HCT116 (cell line): ENCODE data around the gene SNRNP200. TPM values are rescaled to one million over a fixed set of nuclear protein-coding genes. Genes with fewer than 3 reads are reported as not detected.

Experiments
- ATAC-seq: fragments of 200-7000 bp; cut with Tn5 transposase; 2 replicates; pipeline ENCODE4 v1.9.1; 2020; ENCODE audit warnings: mild to moderate bottlenecking, moderate library complexity
- BruUV-seq: library from RNA; stranded (reverse); fragments of 400-500 nt; replicated peaks from 2 replicates; lab custom pipeline; 2021; lab: Mats Ljungman, UMichigan
- CTCF ChIA-PET: fragments of 300-600 bp; sonication (Branson Sonifier 250); formaldehyde crosslinking; loops from one replicate; lab custom pipeline; 2021; ENCODE audit warnings: antibody characterized with exemption; lab: Charles Lee
- POLR2A ChIA-PET: fragments of 300-600, 350-600 bp; sonication (Branson Sonifier 250); formaldehyde crosslinking; loops from one replicate; lab custom pipeline; 2021; ENCODE audit warnings: antibody characterized with exemption; lab: Charles Lee
- RAD21 ChIA-PET, 2 experiments: fragments of 300-600 bp; sonication (Branson Sonifier 250); formaldehyde crosslinking; loops; one replicate each; lab custom pipeline; 2023; ENCODE audit warnings: low total read pairs in 2 of 2; ENCODE audit not compliant: uncharacterized antibody in 2 of 2, unreplicated experiment in 2 of 2, low non-redundant PET in 1 of 2; lab: Charles Lee
- DNase-seq: peaks from one replicate; pipeline ENCODE4 v3.0.0-alpha.2; 2010; ENCODE audit warnings: low read depth, low spot score
- H2AFZ ChIP-seq: fragments of 200-600 bp; shearing (Covaris generic), sonication (generic); 2 replicates; pipeline ENCODE4 v1.6.1; 2017; ENCODE audit warnings: low read depth, mixed run types, mixed read lengths, antibody characterized with exemption, low read length; ENCODE audit not compliant: poor library complexity, severe bottlenecking
- H3K27ac ChIP-seq: 2 replicates; pipeline ENCODE4 v1.5.1; 2012; ENCODE audit warnings: low read depth, low read length
- H3K27me3 ChIP-seq: fragments of 200-600 bp; sonication (generic); 2 replicates; pipeline ENCODE4 v1.6.1; 2016; ENCODE audit warnings: mixed run types, low read length, mixed read lengths; ENCODE audit not compliant: insufficient read depth
- H3K36me3 ChIP-seq, 2 experiments: fragments of 200-500 bp in 1 of 2; fragments of 200-600 bp in 1 of 2; sonication (Bioruptor generic) in 1 of 2; sonication (generic) in 1 of 2; 2 replicates each; pipeline versions ENCODE4 v1.5.1 to v1.6.1; 2014 to 2016; ENCODE audit warnings: low read length in 2 of 2, inconsistent platforms in 1 of 2, mixed read lengths in 1 of 2, mixed run types in 1 of 2; ENCODE audit not compliant: insufficient read depth in 2 of 2, control insufficient read depth in 1 of 2
- H3K4me1 ChIP-seq, 2 experiments: fragments of 200-600 bp in 1 of 2; sonication (generic) in 1 of 2; 2 replicates each; pipeline versions ENCODE4 v1.5.1 to v1.6.1; 2012 to 2017; ENCODE audit warnings: low read length in 2 of 2, inconsistent platforms in 1 of 2, mild to moderate bottlenecking in 1 of 2, mixed read lengths in 1 of 2, mixed run types in 1 of 2, moderate library complexity in 1 of 2; ENCODE audit not compliant: insufficient read depth in 2 of 2, control insufficient read depth in 1 of 2
- H3K4me2 ChIP-seq: fragments of 200-600 bp; sonication (generic); 2 replicates; pipeline ENCODE4 v1.6.1; 2017; ENCODE audit warnings: mixed run types, low read length, mixed read lengths
- H3K4me3 ChIP-seq, 2 experiments: fragments of 200-600 bp in 1 of 2; sonication (generic) in 1 of 2; replicated peaks in 1 of 2; 2 replicates each; pipeline ENCODE4 v1.5.1; 2011 to 2016; ENCODE audit warnings: low read length in 2 of 2, control low read depth in 1 of 2, low read depth in 1 of 2, mild to moderate bottlenecking in 1 of 2, mixed read lengths in 1 of 2, mixed run types in 1 of 2
- H3K79me2 ChIP-seq: fragments of 200-600 bp; sonication (generic); 2 replicates; pipeline ENCODE4 v1.6.1; 2017; ENCODE audit warnings: mild to moderate bottlenecking, mixed run types, low read length, moderate library complexity, mixed read lengths; ENCODE audit not compliant: insufficient read depth
- H3K9ac ChIP-seq: fragments of 200-600 bp; sonication (generic); 2 replicates; pipeline ENCODE4 v1.6.1; 2016; ENCODE audit warnings: low read length, mixed read lengths
- H3K9me2 ChIP-seq: fragments of 200-600 bp; sonication (generic), shearing (Covaris generic); 2 replicates; pipeline ENCODE4 v1.6.1; 2017; ENCODE audit warnings: mixed run types, mild to moderate bottlenecking, moderate library complexity; ENCODE audit not compliant: insufficient read depth
- H3K9me3 ChIP-seq, 2 experiments: fragments of 200-500 bp in 1 of 2; fragments of 200-600 bp in 1 of 2; sonication (Bioruptor generic) in 1 of 2; sonication (generic) in 1 of 2; 2 replicates each; pipeline ENCODE4 v1.6.1; 2014 to 2017; ENCODE audit warnings: low read length in 2 of 2, mixed read lengths in 2 of 2, inconsistent platforms in 1 of 2, low read depth in 1 of 2, mild to moderate bottlenecking in 1 of 2, mixed run types in 1 of 2, moderate library complexity in 1 of 2; ENCODE audit not compliant: control insufficient read depth in 1 of 2, insufficient read depth in 1 of 2
- H4K20me1 ChIP-seq: fragments of 200-600 bp; sonication (generic), shearing (Covaris generic); 2 replicates; pipeline ENCODE4 v1.6.1; 2017; ENCODE audit warnings: mixed run types, mild to moderate bottlenecking, moderate library complexity; ENCODE audit not compliant: insufficient read depth
- CBX3 ChIP-seq: IDR thresholded peaks from 2 replicates; pipeline ENCODE4 v1.6.1; 2012; ENCODE audit warnings: low read depth
- CEBPB ChIP-seq: IDR thresholded peaks from 2 replicates; pipeline ENCODE4 v1.6.1; 2012; ENCODE audit warnings: low read depth
- EGR1 ChIP-seq: IDR thresholded peaks from 2 replicates; pipeline ENCODE4 v1.6.1; 2012; ENCODE audit warnings: low read depth
- ELF1 ChIP-seq: IDR thresholded peaks from 2 replicates; pipeline ENCODE4 v1.6.1; 2012; ENCODE audit warnings: low read depth, borderline replicate concordance
- EZH2 ChIP-seq: fragments of 200-600 bp; sonication (generic); IDR thresholded peaks from 2 replicates; pipeline ENCODE4 v1.6.1; 2017; ENCODE audit warnings: antibody characterized with exemption, mixed run types
- FOSL1 ChIP-seq: IDR thresholded peaks from 2 replicates; pipeline ENCODE4 v1.6.1; 2012; ENCODE audit warnings: low read depth
- JUND ChIP-seq: IDR thresholded peaks from 2 replicates; pipeline ENCODE4 v1.6.1; 2012
- POLR2A ChIP-seq: IDR thresholded peaks from 2 replicates; pipeline ENCODE4 v1.7.0; 2011; ENCODE audit warnings: borderline replicate concordance; ENCODE audit not compliant: insufficient read depth, insufficient read length; ENCODE audit errors: extremely low read depth
- POLR2AphosphoS5 ChIP-seq: IDR thresholded peaks from 2 replicates; pipeline ENCODE4 v1.6.1; 2011; ENCODE audit warnings: mild to moderate bottlenecking, low read depth, low read length, moderate library complexity
- SIN3A ChIP-seq: IDR thresholded peaks from 2 replicates; pipeline ENCODE4 v1.6.1; 2012; ENCODE audit warnings: low read depth
- SP1 ChIP-seq: IDR thresholded peaks from 2 replicates; pipeline ENCODE4 v1.6.1; 2012; ENCODE audit warnings: low read depth
- SRF ChIP-seq: IDR thresholded peaks from 2 replicates; pipeline ENCODE4 v1.6.1; 2012; ENCODE audit warnings: low read depth
- TCF7L2 ChIP-seq: IDR thresholded peaks from 2 replicates; pipeline ENCODE4 v1.7.0; 2011; ENCODE audit warnings: borderline replicate concordance, inconsistent platforms; ENCODE audit not compliant: insufficient read depth, insufficient read length; ENCODE audit errors: extremely low read depth
- YY1 ChIP-seq: IDR thresholded peaks from 2 replicates; pipeline ENCODE4 v1.6.1; 2011; ENCODE audit warnings: low read length, low read depth, moderate library complexity, mild to moderate bottlenecking; ENCODE audit not compliant: insufficient replicate concordance; ENCODE audit errors: extremely low read depth
- ZFX ChIP-seq: fragments of 450-650 bp; IDR thresholded peaks from 2 replicates; pipeline ENCODE4 v1.6.1; 2017
- ZNF274 ChIP-seq: fragments of 200-500 bp; sonication (Bioruptor generic); IDR thresholded peaks from 2 replicates; pipeline ENCODE4 v1.6.1; 2014; ENCODE audit warnings: mild to moderate bottlenecking, low read depth, low read length, inconsistent platforms
- intact Hi-C: fragments of 100-400 bp; cut with micrococcal nuclease; formaldehyde crosslinking; loops from 2 replicates; pipeline ENCODE4 v1.10.0; 2022
- total RNA-seq: library from RNA; stranded (reverse); gene quantifications from one replicate; pipeline ENCODE4 v1.2.1, GENCODE V29; 2021; ENCODE audit not compliant: unreplicated experiment
- TF ChIP-seq, protein P1 (sequence below): IDR thresholded peaks from 2 replicates; pipeline ENCODE4 v1.6.1; 2012; ENCODE audit warnings: low read depth
- TF ChIP-seq, protein P2 (sequence below): IDR thresholded peaks from 2 replicates; pipeline ENCODE4 v1.6.1; 2011; ENCODE audit warnings: mild to moderate bottlenecking, low read length, moderate library complexity; ENCODE audit not compliant: insufficient replicate concordance; ENCODE audit errors: extremely low read depth
- TF ChIP-seq, protein P3 (sequence below): IDR thresholded peaks from 2 replicates; pipeline ENCODE4 v1.6.1; 2012
- TF ChIP-seq, protein P4 (sequence below): IDR thresholded peaks from 2 replicates; pipeline ENCODE4 v1.6.1; 2012

Gene SNRNP200
- total RNA-seq, 1 experiment from 2014 or later, result 202 TPM

DNA sequence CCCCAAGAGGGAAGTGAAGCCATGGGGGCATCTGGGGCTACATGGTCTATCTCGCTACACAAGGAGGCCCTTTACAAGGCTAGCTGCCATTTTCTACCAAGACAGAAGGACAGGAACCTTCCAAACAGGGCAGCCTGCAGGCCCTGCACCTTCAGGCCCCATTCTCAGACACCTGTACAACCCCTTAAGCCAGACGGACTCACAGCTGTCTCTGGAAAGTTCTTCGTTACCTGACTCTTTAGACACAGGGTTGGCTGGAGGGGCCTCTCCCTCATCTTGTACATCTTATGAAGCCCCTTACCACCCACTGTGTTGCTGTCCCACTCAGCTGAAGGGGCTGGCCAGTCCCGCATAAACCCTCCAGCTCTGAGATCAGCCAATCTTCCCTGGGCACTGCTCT, 56.7 kb downstream of the SNRNP200 start:
- Histone ChIP-seq H3K27ac (no peak overlapping the region), H4K20me1 (no peaks in the 10 kb centered on the region), H3K79me2 (no peaks in the 10 kb centered on the region), H3K9me2 (no peaks in the 10 kb centered on the region), H3K36me3 (peaks cover 8 to 12% of the 10 kb centered on the region in 2 experiments; a peak in 3 of 4 replicates), H3K4me2 (no peak overlapping the region), H3K9me3 (no peaks in the 10 kb centered on the region), H3K4me1 (peaks cover 3 to 15% of the 10 kb centered on the region in 2 experiments; a peak in 3 of 4 replicates), H3K4me3 (no peak overlapping the region), H3K27me3 (no peaks in the 10 kb centered on the region), H3K9ac (no peak overlapping the region), H2AFZ (no peak overlapping the region)
- CTCF ChIA-PET, result no interaction called here
- RAD21 ChIA-PET, result no interaction called here
- intact Hi-C loops, result no loop called here
- TF ChIP-seq SIN3A, result no peak
- no peak for TF ChIP-seq ZFX
- TF ChIP-seq, protein P1, sequence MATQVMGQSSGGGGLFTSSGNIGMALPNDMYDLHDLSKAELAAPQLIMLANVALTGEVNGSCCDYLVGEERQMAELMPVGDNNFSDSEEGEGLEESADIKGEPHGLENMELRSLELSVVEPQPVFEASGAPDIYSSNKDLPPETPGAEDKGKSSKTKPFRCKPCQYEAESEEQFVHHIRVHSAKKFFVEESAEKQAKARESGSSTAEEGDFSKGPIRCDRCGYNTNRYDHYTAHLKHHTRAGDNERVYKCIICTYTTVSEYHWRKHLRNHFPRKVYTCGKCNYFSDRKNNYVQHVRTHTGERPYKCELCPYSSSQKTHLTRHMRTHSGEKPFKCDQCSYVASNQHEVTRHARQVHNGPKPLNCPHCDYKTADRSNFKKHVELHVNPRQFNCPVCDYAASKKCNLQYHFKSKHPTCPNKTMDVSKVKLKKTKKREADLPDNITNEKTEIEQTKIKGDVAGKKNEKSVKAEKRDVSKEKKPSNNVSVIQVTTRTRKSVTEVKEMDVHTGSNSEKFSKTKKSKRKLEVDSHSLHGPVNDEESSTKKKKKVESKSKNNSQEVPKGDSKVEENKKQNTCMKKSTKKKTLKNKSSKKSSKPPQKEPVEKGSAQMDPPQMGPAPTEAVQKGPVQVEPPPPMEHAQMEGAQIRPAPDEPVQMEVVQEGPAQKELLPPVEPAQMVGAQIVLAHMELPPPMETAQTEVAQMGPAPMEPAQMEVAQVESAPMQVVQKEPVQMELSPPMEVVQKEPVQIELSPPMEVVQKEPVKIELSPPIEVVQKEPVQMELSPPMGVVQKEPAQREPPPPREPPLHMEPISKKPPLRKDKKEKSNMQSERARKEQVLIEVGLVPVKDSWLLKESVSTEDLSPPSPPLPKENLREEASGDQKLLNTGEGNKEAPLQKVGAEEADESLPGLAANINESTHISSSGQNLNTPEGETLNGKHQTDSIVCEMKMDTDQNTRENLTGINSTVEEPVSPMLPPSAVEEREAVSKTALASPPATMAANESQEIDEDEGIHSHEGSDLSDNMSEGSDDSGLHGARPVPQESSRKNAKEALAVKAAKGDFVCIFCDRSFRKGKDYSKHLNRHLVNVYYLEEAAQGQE, result no peak
- TF ChIP-seq FOSL1, result no peak
- no peak for TF ChIP-seq TCF7L2
- no peak for TF ChIP-seq ZNF274
- no peak for TF ChIP-seq ELF1
- no peak for TF ChIP-seq POLR2A
- TF ChIP-seq, protein P2, sequence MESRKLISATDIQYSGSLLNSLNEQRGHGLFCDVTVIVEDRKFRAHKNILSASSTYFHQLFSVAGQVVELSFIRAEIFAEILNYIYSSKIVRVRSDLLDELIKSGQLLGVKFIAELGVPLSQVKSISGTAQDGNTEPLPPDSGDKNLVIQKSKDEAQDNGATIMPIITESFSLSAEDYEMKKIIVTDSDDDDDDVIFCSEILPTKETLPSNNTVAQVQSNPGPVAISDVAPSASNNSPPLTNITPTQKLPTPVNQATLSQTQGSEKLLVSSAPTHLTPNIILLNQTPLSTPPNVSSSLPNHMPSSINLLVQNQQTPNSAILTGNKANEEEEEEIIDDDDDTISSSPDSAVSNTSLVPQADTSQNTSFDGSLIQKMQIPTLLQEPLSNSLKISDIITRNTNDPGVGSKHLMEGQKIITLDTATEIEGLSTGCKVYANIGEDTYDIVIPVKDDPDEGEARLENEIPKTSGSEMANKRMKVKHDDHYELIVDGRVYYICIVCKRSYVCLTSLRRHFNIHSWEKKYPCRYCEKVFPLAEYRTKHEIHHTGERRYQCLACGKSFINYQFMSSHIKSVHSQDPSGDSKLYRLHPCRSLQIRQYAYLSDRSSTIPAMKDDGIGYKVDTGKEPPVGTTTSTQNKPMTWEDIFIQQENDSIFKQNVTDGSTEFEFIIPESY, result no peak
- no peak for TF ChIP-seq CBX3
- TF ChIP-seq SRF, result no peak
- TF ChIP-seq YY1, result no peak
- no peak for TF ChIP-seq POLR2AphosphoS5
- TF ChIP-seq JUND, result no peak
- TF ChIP-seq CEBPB, result no peak
- TF ChIP-seq, protein P3, sequence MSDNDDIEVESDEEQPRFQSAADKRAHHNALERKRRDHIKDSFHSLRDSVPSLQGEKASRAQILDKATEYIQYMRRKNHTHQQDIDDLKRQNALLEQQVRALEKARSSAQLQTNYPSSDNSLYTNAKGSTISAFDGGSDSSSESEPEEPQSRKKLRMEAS, result no peak
- no peak for TF ChIP-seq EZH2
- no peak for TF ChIP-seq SP1
- TF ChIP-seq, protein P4, sequence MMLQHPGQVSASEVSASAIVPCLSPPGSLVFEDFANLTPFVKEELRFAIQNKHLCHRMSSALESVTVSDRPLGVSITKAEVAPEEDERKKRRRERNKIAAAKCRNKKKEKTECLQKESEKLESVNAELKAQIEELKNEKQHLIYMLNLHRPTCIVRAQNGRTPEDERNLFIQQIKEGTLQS, result no peak
- no peak for TF ChIP-seq EGR1
- POLR2A ChIA-PET, result no interaction called here
- DNase-seq (no peak), ATAC-seq (no peak)
- TSS peak; percentile 33 for BruUV-seq
